Caco-2 (cell line): Measurements from ENCODE around the gene APOL5. TPM values are rescaled to one million over a fixed set of nuclear protein-coding genes. Genes with fewer than 3 reads are reported as not detected.

ENCODE experiments used
- BruUV-seq: library from RNA; stranded (reverse); fragments of 400-500 nt; replicated peaks from 2 replicates; lab custom pipeline; 2021; lab: Mats Ljungman, UMichigan
- CTCF ChIA-PET: fragments of 300-600 bp; sonication (Branson Sonifier 250); formaldehyde crosslinking; loops from one replicate; lab custom pipeline; 2022; ENCODE audit warnings: antibody characterized with exemption; lab: Charles Lee
- POLR2A ChIA-PET: fragments of 300-600 bp; sonication (Branson Sonifier 250); formaldehyde crosslinking; loops from one replicate; lab custom pipeline; 2022; ENCODE audit warnings: antibody characterized with exemption; lab: Charles Lee
- DNase-seq, 2 experiments: peaks; one replicate each; pipeline versions ENCODE4 v3.0.0 to v3.0.0-alpha.2; 2020 to 2022
- H3K27me3 ChIP-seq: replicated peaks from 2 replicates; pipeline ENCODE4 v1.6.0; 2011; ENCODE audit warnings: low read length; ENCODE audit not compliant: control insufficient read depth, insufficient read depth
- H3K36me3 ChIP-seq: 2 replicates; pipeline ENCODE4 v1.5.1; 2011; ENCODE audit warnings: low read length; ENCODE audit not compliant: control insufficient read depth, insufficient read depth
- H3K4me1 ChIP-seq: fragments of 250-450 bp; sonication (Bioruptor Pico); 2 replicates; pipeline ENCODE4 v1.5.1; 2020; ENCODE audit warnings: mild to moderate bottlenecking
- H3K4me3 ChIP-seq: 2 replicates; pipeline ENCODE4 v1.5.1; 2011; ENCODE audit warnings: low read depth, mild to moderate bottlenecking, control low read depth, low read length
- H3K9me3 ChIP-seq: fragments of 250-450 bp; sonication (Bioruptor Pico); 2 replicates; pipeline ENCODE4 v1.5.1; 2020; ENCODE audit warnings: mild to moderate bottlenecking, moderate library complexity
- H3K27ac Mint-ChIP-seq: one replicate; pipeline ENCODE4 v1.8.0; 2022; ENCODE audit warnings: mixed read lengths; ENCODE audit not compliant: unreplicated experiment
- H3K27me3 Mint-ChIP-seq: one replicate; pipeline ENCODE4 v1.8.0; 2022; ENCODE audit warnings: mixed read lengths; ENCODE audit not compliant: insufficient read depth, unreplicated experiment
- H3K36me3 Mint-ChIP-seq: one replicate; pipeline ENCODE4 v1.8.0; 2022; ENCODE audit warnings: mild to moderate bottlenecking, mixed read lengths; ENCODE audit not compliant: insufficient read depth, unreplicated experiment
- H3K4me1 Mint-ChIP-seq: one replicate; pipeline ENCODE4 v1.8.0; 2022; ENCODE audit warnings: low read depth, mixed read lengths; ENCODE audit not compliant: unreplicated experiment
- H3K4me3 Mint-ChIP-seq: one replicate; pipeline ENCODE4 v1.8.0; 2022; ENCODE audit warnings: mild to moderate bottlenecking, moderate library complexity, mixed read lengths; ENCODE audit not compliant: unreplicated experiment
- H3K9me3 Mint-ChIP-seq: one replicate; pipeline ENCODE4 v1.8.0; 2022; ENCODE audit warnings: mixed read lengths; ENCODE audit not compliant: unreplicated experiment
- intact Hi-C: fragments of 100-400 bp; cut with micrococcal nuclease; formaldehyde crosslinking; loops from one replicate; pipeline ENCODE4 v1.10.0; 2022; ENCODE audit not compliant: unreplicated experiment
- total RNA-seq: library from RNA; stranded (reverse); gene quantifications from 2 replicates; pipeline ENCODE4 v1.2.3, GENCODE V29; 2022
- TF ChIP-seq, protein P1 (sequence below), 2 experiments: fragments of 200-600 bp in 1 of 2; IDR thresholded peaks; 1 replicate in 1 of 2; 2 replicates in 1 of 2; pipeline versions ENCODE4 v1.5.1 to v1.8.0; 2011 to 2022; ENCODE audit warnings: antibody characterized with exemption in 1 of 2, control low read depth in 1 of 2, inconsistent platforms in 1 of 2, low read depth in 1 of 2, low read length in 1 of 2, mild to moderate bottlenecking in 1 of 2, moderate library complexity in 1 of 2; ENCODE audit not compliant: insufficient read depth in 1 of 2, severe bottlenecking in 1 of 2, unreplicated experiment in 1 of 2

APOL5 gene
- total RNA-seq, 1 experiment from 2014 or later: not detected

DNA sequence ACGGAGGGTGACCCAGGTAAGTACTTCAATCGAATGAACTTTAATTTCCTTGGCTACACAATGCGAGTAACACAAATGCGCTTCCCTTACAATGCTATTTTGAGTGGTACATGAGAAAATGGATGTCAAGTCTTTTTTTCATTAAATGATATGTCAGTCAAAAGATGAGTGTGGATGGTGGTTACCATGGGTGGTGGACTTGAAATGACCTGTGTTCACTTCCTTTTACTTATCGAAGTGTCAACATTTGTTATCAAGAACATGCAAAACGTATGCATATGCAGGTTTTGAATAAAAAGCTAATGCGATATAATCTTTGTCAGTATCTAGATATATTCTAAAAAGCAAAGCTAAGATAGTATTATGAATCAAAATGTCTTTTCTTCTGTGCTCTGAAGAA is 8.8 kb upstream of the APOL5 start:
- ChIA-PET CTCF (no interaction called here), POLR2A (no interaction called here)
- H3K9me3 ChIP-seq: no peaks in the 10 kb centered on the region
- no TSS peak for BruUV-seq
- DNase-seq: no peak
- TF ChIP-seq, protein P1, sequence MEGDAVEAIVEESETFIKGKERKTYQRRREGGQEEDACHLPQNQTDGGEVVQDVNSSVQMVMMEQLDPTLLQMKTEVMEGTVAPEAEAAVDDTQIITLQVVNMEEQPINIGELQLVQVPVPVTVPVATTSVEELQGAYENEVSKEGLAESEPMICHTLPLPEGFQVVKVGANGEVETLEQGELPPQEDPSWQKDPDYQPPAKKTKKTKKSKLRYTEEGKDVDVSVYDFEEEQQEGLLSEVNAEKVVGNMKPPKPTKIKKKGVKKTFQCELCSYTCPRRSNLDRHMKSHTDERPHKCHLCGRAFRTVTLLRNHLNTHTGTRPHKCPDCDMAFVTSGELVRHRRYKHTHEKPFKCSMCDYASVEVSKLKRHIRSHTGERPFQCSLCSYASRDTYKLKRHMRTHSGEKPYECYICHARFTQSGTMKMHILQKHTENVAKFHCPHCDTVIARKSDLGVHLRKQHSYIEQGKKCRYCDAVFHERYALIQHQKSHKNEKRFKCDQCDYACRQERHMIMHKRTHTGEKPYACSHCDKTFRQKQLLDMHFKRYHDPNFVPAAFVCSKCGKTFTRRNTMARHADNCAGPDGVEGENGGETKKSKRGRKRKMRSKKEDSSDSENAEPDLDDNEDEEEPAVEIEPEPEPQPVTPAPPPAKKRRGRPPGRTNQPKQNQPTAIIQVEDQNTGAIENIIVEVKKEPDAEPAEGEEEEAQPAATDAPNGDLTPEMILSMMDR (IDR thresholded peaks at IDR 0.05; ENCODE audit: insufficient read depth in 1 of 2, low read depth in 1 of 2, low read length in 1 of 2, severe bottlenecking in 1 of 2, unreplicated experiment in 1 of 2): no peak
- Mint-ChIP-seq H3K36me3 (no peaks in the 10 kb centered on the region), H3K4me1 (peaks cover 7% of the 10 kb centered on the region), H3K27me3 (no peaks in the 10 kb centered on the region), H3K4me3 (no peak overlapping the region), H3K9me3 (peaks cover 10% of the 10 kb centered on the region), H3K27ac (no peak overlapping the region)
- no peaks in the 10 kb centered on the region for H3K27me3 ChIP-seq
- no peak overlapping the region for H3K4me3 ChIP-seq
- no peaks in the 10 kb centered on the region for H3K4me1 ChIP-seq
- intact Hi-C loops: no loop called here
- H3K36me3 ChIP-seq: no peaks in the 10 kb centered on the region

DNA sequence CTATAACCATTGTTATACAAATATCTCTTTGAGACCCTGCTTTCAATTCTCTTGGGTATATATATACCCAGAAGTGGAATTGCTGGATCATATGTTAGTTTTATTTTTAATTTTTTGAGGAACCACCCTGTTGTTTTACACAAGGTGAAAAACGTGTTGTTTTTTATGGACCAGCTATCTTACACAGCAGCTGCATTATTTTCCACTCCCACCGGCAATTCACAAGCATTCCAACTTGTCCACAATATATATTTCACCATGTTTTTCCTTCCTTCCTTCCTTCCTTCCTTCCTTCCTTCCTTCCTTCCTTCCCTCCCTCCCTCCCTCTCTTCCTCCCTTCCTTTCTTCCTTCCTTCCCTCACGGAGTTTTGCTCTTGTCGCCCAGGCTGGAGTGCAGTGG is 6.3 kb upstream of the APOL5 start:
- CTCF ChIA-PET: no interaction called here
- Histone ChIP-seq H3K27me3 (no peaks in the 10 kb centered on the region), H3K9me3 (no peaks in the 10 kb centered on the region), H3K4me1 (no peaks in the 10 kb centered on the region), H3K4me3 (no peak overlapping the region), H3K36me3 (no peaks in the 10 kb centered on the region)
- DNase-seq: no peak
- Mint-ChIP-seq H3K4me3 (no peak overlapping the region), H3K27me3 (no peaks in the 10 kb centered on the region), H3K9me3 (peaks cover 10% of the 10 kb centered on the region), H3K4me1 (peaks cover 7% of the 10 kb centered on the region), H3K27ac (no peak overlapping the region), H3K36me3 (no peaks in the 10 kb centered on the region)
- no TSS peak for BruUV-seq
- intact Hi-C loops: no loop called here
- TF ChIP-seq, protein P1 (IDR thresholded peaks at IDR 0.05; ENCODE audit: insufficient read depth in 1 of 2, low read depth in 1 of 2, low read length in 1 of 2, severe bottlenecking in 1 of 2, unreplicated experiment in 1 of 2): no peak
- POLR2A ChIA-PET: no interaction called here

DNA sequence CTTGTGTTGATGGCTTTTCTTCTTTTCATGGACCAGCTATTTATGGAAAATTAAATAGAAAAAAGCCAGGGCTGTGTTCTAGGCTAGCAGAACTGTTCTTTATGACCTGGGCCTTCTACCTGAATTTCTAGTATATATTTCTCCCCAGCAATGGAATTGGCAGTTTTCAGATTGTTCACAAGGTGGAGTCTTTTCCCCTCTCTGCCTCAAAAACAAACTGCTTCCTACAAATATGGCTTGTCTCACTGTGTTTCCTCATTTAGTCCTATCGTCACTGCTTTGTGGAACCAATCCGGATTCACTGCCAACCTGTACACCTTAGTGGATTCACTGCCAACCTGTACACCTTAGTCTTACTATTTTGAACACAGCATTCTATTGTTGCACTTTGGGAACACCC is 5.0 kb upstream of the APOL5 start:
- CTCF ChIA-PET: no interaction called here
- Mint-ChIP-seq H3K4me3 (no peak overlapping the region), H3K36me3 (no peaks in the 10 kb centered on the region), H3K9me3 (peaks cover 10% of the 10 kb centered on the region), H3K4me1 (peaks cover 7% of the 10 kb centered on the region), H3K27me3 (no peaks in the 10 kb centered on the region), H3K27ac (no peak overlapping the region)
- intact Hi-C loops: no loop called here
- Histone ChIP-seq H3K27me3 (no peaks in the 10 kb centered on the region), H3K4me1 (no peaks in the 10 kb centered on the region), H3K4me3 (no peak overlapping the region), H3K36me3 (no peaks in the 10 kb centered on the region), H3K9me3 (no peaks in the 10 kb centered on the region)
- POLR2A ChIA-PET: no interaction called here
- BruUV-seq: no TSS peak
- no peak for DNase-seq
- TF ChIP-seq, protein P1 (IDR thresholded peaks at IDR 0.05; ENCODE audit: insufficient read depth in 1 of 2, low read depth in 1 of 2, low read length in 1 of 2, severe bottlenecking in 1 of 2, unreplicated experiment in 1 of 2): no peak
